Measurements from ENCODE around the gene ARSG. TPM values are rescaled to one million over a fixed set of nuclear protein-coding genes. Genes with fewer than 3 reads are reported as not detected.
A peak's percentile ranks its signal among the peaks of the same experiment; 100 is the strongest.

Gene ARSG
- polyA plus RNA-seq, 4 donors: 3.6 to 6.7 (median 5.1) TPM

DNA sequence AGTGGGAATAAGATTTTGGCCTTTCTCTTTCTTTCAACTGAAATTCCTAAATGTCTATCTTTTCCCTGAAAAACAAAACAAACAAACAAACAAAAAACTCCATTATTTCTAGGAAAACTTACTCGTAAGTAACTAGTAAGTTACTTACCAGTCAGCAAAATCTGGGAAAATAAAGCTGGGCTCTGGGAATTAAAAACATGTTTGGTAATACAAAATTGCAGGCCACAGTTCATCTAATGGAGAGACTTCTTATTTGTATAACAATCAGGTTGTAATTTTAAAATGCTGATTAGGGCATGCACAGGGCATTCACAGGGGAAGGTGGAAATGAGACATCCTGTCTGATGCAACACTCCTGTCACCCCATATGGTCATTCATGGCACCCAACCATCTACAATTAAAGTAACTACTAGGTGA is 169.8 kb downstream of the ARSG start:
- DNase-seq (ENCODE audit: low read depth in 4 of 4, low spot score in 3 of 4): no peak

DNA sequence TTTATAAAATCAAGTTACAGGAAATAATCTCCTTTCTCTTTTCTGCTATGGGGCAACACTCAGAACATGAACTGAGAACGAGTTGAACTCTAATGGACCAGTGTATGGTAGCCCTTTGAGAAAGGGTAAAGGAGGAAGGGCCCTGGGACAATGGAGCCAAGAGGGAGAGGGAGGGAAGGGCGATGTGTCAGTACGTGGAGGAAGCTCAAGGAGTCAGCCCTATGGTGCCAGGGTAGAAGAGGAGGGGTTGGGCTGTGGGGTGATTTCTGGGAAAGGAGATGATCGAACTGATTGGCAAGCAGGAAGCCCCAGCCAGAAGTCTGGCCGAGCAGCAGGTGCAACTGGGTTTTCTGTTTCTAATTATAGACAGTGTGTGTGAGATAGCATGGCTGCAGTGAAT is 170.3 kb downstream of the ARSG start:
- no peak for DNase-seq (ENCODE audit: low read depth in 4 of 4, low spot score in 3 of 4)

DNA sequence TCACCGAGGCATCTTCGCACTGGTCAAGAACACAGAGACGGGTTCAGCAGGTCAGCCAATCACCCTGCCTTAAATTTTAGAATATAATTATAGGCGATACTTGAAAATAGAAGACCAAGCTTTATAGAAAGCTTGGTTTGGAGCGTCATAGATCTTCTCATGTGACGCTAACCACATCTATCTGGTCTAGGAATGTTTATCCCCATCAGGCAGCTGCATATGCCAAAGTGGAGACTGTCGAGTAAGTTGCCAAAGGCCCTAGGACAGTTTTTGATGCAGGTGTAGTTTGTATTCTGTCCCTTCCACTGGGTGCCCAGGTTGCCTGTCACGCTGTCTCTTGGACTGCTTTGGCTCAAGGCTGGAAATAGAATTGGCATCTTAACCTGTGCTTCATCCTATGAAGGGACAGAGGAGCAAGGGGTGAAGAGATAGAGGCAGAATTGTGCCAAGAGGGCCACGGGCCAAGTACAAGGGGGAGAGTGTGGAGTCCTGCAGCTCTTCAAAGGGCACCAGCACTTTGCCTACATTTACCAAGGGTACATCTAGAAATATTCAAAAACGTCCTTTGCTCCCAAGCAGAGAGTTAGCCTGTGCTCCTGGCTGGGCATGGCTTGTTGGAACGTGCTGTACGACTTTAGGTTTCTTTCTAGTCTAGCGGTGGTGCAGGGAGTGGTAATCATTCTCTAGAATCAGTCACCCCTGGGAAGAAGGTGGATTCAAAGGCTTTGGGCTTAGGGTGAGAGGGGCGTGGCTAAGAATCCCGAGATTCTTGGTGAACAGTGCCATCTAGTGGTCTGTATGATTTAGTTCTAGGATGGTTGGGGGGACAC is 171.3 kb downstream of the ARSG start:
- peak; percentile 74 to 83 (median 80) for DNase-seq (ENCODE audit: low read depth in 4 of 4, low spot score in 3 of 4)

DNA sequence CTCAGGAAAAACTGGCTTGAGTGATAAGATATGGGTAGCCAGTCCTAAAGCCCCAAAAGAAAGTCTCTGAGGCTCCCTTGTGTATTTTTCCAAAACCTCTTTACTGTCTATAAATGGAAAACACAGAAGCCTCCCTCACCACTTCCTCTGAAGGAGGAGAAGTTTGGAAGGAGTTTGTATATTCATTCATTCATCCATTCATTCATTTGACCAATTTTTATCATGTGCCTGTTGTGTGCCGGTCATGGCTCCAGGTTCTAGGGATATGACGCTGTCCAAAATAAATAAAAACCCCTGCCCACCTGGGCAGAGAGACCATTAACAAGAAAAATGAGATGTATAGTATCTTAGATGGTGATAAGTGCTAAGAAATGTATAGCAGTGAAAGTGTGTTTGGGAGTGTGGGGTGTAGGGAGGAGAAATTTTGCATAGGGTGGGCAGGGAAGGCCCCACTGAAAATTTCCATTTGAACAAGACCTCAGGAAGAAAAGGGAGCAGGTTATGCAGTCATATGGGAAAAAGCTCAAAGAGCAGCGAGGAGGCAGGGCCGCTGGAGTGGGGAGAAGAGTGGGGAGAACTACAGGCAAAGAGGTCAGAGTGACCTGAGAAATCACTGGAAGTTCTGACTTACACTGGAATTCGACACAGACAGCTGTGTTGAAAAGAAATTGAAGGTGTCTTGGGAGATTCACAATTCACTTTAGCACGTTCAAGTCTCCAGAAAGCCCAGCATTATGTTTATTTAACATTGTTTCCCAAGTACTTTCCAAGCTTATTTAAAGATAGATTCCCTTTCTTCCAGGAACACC is 172.1 kb downstream of the ARSG start:
- no peak for DNase-seq (ENCODE audit: low read depth in 4 of 4, low spot score in 3 of 4)

DNA sequence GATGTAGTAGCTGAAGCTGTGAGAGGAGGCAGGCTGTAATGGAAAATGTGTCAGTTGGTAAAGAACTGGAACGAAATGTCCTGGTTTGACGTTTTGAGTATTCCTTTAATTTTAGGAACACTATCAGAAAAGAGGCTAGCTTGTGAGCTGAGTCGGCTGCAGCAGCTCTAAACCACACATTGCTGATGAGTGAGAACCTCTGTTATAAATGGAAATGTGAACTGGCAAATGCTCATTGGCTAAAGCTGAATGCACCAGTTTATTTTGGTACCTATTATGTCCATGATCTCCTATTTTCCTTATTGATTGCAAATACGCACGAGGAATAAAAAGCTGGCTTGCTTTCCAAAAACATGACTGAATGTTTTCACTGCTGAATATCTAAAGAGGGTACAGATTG is 177.0 kb downstream of the ARSG start:
- DNase-seq (ENCODE audit: low read depth in 4 of 4, low spot score in 3 of 4): no peak

DNA sequence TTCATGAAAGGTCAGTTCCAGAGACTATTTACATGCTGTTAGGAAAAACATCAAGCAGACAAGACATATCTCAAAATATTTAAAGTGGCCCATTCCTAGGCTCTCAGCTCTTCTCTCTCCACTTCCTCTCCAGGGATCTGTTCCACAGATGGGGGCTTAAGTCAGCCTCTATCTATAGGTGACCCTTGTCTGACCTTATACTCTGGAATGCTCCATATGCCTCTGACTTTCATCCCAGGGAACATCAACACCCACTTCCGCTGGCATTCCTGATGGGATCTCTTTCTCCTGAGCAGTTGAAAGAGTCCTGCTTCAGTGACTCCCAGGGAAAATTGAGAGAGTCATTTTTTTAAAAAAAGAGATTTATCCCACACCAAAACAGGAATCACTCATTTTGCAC is 177.5 kb downstream of the ARSG start:
- DNase-seq (ENCODE audit: low read depth in 4 of 4, low spot score in 3 of 4): no peak

Other genes starting within 250 kb of the ARSG start
- 100 to 1,000 TPM in 1 of 4 donors, 10 to 100 TPM in 3; 79.4 to 102 (median 96.4) TPM for gene AMZ2, start 43.5 kb upstream of the ARSG start, polyA plus RNA-seq (ENCODE audit: insufficient read length in 4 of 4)
- 1 to 10 TPM in 1 of 4 donors, under 1 TPM in 3; 0.57 to 1.1 (median 0.74) TPM for gene SLC16A6, start 368 bp upstream of the ARSG start, polyA plus RNA-seq (ENCODE audit: insufficient read length in 4 of 4)
- gene WIPI1, start 166.0 kb downstream of the ARSG start, polyA plus RNA-seq (ENCODE audit: insufficient read length in 4 of 4): 10 to 100 TPM; 21.1 to 26.4 (median 23.1) TPM
- gene PRKAR1A, start 220.9 kb downstream of the ARSG start, polyA plus RNA-seq (ENCODE audit: insufficient read length in 4 of 4): 100 to 1,000 TPM; 340 to 425 (median 401) TPM

All from right renal pelvis (tissue), 4 donors.